ENCODE results near the gene TMEM151B.
"Not testable (repeated sequence)": the region's sequence is repeated elsewhere in the genome, so short reads cannot be mapped to it uniquely, and the experiment has no call there.

The TMEM151B gene

DNA sequence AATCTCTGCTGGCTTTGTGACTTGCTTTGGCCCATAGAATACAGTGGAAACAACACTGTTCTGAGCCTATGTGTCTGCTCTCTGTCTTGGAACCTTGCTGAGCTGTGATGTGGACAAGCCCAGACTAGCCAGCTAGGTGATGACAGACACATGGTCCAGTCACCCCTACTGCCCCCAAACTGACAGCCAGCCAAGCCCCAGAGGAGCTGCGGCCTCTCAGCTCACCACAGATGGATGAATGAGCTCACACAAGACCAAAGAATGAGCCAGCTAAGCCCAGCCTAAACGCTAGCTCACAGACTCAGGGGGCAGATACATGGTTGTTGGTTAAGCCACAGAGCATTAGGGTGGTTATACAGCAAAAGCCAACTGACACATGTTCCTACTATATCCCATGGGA, 38.8 kb downstream of the TMEM151B start:
- DNase-seq, result no peak

GRCh38 chr6:44309631-44310030, 39.4 kb downstream of the TMEM151B start:
- DNase-seq, result no peak

DNA sequence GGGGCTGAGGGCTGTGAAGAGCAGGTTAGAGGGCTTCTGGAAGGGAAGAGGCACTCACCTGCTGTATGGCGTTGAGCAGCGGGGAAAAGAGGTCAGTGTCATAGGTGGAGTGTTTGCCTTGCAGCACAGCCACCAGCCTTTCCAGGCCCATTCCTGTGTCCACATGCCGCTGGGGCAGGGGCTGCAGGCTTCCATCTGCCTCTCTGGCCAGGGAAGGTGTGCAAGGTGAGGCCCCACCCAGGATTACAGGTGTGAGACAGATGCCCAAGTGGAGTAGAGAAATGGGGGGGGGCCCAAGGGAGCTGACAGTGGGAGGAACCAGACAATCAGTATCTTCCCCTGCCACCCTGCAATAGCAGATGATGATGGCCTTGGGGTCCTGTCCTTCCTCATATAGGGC, 40.0 kb downstream of the TMEM151B start:
- DNase-seq, result no peak

- no peak for DNase-seq
These were observed 41.1 kb downstream of the TMEM151B start for GRCh38 chr6:44311304-44311703.

GRCh38 chr6:44311767-44312166, 41.5 kb downstream of the TMEM151B start:
- DNase-seq, result no peak

DNA sequence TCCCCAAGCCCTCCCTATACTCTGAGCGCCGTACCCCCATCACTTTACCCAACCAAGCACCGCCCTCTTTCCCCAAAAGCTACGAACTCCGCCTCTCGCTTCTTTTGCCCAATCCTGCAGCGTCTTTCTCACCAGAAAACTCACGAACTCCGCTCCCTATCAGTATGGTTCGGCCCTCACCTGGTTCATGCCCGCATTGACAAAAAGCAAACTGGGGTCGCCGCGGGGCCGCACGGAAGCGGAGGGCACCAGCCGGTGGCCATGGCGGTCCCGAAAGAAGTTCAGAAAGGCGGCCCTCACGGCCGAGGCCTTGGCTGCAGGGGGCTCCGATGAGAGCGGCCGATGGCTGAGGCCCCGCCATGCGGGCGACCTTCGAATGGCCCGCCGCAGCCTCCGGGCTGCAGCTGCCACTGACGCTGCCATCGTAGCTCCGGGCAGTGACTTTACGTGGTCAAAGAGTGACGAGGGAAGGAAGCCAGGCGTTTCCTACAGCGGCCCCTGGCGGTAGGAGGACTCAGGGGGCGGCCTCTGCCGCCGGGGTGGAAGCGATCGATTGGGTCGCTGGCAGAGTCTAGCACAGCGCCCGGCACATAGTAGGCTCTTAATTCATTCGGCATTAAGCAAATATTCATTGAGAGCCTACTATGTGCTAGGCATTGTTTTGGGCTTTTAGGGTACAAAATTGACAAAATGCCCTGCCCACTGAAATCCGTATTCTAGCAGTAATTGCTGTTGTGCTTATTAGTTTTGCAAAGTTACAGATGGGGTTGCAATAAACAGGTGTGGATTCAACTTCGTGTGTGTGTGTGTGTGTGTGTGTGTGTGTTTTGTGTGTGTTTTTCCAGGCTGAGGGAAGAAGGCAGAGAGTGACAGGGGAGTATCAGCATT, 42.9 kb downstream of the TMEM151B start, which contains the start of gene AARS2:
Gene AARS2, minus strand, starts transcription at position 447 of the 888 bp plus-strand sequence. Its CDS starts 24 bp downstream, at position 423.
- DNase-seq, result peak; percentile 88

- DNase-seq, result not testable (repeated sequence)
These were observed 44.4 kb downstream of the TMEM151B start for GRCh38 chr6:44314657-44315056.

DNA sequence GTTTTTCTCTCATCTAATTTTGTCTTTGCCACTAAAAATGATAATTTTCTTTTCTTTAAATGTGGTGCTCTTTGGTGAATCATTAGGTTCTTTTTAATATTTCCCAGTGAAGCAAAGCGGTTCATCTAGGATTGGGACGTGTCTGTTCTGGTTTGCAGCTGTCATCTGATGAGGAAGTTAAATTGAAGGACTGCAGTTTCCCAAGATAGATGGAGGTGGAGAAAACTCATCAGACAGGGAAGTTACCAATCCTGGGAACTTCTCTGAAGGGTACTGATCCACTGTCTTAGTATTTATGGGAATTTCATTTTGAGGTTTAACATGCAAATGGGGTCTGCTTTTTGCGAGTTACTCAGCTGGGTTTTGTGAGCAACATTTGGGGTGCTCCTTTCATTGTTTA, 45.3 kb downstream of the TMEM151B start:
- DNase-seq, result no peak

DNA sequence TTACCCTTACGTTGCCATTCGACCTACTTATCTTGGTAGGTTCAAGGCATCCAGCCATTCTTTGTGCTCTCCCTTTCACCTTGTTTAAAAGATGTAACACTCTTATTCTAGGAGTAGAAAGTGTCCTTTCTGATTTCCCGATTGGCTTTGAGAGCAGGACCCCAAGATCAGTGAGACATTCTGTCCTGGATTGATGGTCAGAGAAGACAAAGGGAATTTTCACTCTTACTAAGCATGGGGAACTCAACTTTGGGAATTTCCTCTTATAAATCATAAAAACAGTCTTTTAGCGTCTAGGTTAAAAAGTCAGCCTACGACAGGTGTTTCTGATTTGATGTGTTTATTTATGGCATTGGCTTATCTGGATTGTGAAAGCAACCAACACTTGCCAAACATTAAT, 45.7 kb downstream of the TMEM151B start:
- DNase-seq, result no peak

DNA sequence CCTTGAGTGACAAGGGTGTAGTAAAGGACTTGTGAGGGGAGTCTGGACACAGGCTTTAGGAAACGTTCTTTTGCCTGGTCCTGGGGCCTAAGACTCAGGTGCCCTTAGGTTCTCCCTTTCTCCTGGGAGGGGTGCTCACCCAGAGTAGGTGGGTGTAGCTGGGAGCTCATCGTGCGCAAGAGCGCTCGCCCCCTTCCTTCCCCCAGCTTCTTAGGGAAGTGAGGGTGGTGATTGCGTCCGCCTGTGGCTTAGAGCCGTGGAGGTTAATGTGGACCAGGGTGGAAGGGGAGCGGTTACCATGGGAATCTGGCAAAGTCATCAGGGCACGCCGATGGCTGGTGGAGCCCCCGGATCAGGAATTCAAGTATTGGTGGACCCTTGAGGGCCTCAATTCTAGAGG, 46.2 kb downstream of the TMEM151B start:
- no peak for DNase-seq

DNA sequence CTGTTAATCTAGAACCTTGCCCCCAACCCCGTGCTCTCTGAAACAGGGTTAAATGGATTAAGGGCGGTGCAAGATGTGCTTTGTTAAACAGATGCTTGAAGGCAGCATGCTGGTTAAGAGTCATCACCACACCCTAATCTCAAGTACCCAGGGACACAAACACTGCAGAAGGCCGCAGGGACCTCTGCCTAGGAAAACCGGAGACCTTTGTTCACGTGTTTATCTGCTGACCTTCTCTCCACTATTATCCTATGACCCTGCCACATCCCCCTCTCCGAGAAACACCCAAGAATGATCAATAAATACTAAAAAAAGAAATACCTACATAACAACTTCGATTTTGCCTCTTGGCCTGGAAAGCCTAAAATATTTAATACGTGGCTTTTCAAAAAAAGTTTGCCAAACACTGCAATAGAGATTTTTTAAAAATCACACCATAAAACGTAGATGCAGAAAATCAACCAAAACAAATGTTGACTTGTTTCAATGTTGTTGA, 46.9 kb downstream of the TMEM151B start:
- DNase-seq, result not testable (repeated sequence)

DNA sequence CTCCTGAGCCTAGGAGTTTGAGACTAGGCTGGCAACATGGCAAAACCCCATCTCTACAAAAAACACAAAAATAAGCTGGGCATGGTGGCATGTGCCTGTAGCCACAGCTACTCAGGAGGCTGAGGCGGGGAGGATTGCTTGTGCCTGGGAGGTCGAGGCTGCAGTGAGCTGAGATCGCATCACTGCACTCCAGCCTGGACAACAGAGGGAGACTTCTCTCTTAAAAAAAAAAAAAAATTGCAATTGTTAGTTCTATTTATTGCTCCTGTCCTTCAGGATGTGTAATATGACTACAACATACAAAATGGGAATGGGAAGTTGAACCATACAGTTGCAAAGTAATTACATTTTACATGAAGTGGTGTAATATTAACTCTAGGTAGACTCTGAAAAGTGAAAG, 51.0 kb downstream of the TMEM151B start:
- no peak for DNase-seq

DNA sequence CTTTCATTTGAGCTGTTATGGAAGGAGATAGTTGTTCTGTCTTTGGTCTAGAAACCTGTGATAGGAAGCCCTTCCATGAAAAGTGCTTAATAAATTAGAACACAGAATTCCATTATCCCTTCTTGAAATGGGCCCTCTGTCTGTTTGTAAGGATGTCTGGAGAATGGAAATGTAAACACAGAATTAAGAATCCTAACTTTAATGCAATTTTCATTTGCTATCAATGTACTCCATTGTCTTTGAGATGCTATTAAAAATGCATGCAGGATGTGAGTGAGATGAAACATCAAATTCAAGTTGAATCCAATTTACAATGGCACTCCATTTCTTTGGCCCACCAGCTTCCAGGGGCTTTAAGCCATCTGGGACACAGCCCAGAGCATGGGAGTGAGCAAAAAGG, 56.8 kb downstream of the TMEM151B start:
- no peak for DNase-seq

GRCh38 chr6:44327760-44328159, 57.5 kb downstream of the TMEM151B start:
- DNase-seq, result no peak

DNA sequence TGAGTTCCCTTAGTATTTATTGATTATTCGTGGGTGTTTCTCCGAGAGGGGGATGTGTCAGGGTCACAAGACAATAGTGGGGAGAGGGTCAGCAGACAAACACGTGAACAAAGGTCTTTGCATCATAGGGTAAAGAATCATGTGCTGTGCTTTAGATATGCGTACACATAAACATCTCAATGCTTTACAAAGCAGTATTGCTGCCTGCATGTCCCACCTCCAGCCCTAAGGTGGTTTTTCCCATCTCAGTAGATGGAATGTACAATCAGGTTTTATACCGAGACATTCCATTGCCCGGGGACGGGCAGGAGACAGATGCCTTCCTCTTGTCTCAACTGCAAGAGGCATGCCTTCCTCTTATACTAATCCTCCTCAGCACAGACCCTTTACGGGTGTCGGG, 58.0 kb downstream of the TMEM151B start:
- DNase-seq, result not testable (repeated sequence)

DNA sequence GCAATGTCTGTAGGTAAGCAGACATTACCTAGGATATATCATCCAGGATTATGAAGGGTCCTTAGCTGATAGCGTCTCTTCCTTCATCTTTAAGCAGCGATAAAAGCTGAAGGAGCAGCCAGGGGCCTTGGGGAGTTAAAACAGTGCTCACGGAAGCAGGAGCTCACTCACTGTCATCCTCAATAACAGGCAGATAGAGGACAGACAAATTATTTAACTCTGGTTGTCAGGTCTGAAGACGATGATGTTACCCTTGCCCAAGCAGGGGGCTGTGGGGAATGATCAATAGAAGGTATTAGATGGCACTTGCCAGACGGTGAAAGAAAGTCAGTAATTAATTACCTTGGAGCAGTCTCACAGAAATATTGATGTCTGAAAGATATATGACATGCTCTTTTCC, 59.6 kb downstream of the TMEM151B start:
- DNase-seq, result no peak

GRCh38 chr6:44332585-44332984, 62.3 kb downstream of the TMEM151B start:
- DNase-seq, result no peak

DNA sequence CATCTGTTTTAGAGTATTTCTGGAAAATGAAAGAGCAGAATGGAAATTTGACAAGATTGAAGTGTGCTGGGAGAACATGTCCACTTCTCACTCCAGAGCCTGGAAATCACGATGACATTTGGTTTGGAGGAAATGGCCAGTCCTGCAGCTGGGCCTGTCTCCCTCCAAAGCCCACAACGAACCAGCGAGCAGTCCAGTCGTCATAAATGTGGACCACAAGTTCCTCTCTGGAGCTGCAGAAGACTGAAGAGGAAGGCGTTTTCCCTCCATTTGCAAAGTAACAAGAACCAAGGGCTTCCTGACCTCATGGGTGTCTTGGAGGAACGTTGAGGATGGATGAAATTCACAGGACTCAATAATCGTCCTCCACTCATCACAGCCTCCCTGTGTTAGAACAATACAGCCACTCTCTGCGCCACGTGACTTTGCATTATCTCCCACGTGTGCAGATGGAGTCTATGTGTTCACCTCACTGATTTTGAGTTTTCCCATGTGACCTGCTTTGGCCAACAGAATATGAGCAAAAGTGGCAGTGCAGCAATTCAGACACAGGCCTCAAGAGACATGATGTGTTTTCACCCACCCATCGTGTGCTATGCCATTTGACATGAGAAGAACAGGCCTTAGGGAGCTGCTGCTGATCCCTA, 63.1 kb downstream of the TMEM151B start:
- no peak for DNase-seq

DNA sequence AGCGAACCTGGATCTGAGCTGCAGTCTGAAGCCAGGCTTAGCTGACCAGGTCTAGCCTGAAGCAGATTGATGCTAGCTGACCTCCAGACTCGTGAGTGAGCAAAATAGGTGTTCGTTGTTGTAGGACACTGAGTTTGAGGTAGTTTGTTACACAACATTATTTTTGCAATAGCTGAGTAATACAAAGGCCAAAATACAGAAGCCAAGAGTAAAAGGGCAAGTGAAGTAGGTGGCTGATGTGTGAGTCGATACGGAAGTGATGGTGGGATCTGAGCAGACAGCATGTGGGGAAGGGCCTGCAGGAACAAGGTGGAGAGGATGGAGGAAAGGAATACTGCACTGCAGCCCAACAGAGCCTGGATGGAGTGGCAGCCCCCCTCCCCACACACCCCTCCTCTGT, 63.7 kb downstream of the TMEM151B start:
- DNase-seq, result no peak

DNA sequence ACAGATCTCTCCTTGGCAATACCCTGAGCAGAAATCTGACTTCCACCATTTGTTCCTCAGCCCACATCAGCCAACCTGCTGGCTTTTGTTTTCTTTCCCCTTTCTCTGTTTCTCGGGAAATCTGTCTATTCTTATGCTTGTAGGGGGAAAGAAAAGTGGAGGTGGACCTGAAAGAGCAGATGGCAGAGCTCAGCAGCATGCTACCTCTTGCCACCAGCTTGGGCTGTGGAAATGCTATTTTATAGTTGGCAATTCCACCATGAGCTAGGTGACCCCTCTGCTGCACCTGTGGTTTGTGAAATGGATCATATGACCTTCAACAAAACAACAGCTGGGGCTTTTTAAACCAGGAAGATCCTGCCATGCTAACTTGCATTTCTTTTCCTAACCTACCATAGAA, 65.4 kb downstream of the TMEM151B start:
- no peak for DNase-seq

DNA sequence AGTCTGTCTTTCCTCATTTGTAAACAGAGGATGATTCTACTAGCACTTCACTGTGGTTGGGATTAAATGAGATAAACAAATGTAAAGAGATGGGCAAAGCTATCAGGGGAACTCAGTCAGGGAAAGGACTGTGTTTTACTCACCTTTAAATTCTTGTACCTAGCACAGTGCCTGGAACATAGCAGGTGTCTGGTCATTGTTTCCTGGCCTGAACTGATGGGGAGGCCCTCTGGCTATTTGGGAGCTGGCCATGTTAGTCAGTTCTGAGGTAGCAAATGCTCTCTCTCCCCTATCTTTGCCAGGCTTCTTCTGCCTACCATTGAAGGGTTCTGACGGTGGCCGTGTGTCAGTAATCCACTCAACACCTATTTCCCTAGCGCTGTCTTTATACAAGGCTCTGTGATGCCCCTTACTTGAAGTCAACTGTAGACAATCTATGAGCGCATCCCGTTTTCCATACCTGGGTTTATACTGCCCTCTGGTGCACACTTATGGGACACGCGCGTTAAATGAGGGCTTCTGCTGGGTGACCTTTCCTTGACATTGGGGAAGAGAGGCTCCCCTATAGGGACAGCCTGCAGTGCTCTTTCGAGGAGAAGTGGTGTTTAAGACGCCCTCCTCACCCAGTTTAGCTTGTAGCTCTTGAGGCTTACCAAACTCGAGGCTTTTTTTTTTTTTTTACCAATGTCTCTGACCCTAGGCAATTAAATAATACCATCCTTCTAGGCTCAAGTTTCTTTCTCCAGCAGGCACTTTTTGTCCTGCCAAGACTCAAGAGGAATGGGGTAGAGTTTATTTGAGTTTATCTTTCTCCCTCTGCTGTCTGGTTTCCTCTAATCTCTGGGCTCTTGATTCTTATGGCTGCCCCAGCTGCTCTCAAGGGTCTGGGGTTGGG, 68.2 kb downstream of the TMEM151B start:
- DNase-seq, result peak; percentile 68

DNA sequence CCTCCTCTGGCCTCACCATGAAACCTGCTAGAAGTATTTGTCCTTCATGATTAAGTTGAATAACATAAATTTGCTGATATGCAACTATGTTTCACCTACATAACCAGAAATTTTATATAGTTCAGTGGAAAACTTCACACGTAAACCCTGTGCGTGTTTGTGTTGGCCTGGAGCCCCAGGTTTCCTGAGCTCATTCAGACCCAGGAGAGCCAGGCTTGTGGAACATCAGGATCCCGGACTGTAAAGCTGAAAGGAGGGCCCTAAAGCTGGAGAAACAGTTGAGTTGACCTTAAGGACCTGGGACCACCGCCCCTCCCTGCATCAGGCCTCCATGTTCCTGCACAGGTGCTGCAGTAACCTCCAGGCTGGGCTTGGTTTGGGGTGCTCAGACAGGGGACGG, 69.1 kb downstream of the TMEM151B start:
- DNase-seq, result no peak
